Measurements from ENCODE around the gene NPRL2. TPM values are rescaled to one million over a fixed set of nuclear protein-coding genes. Genes with fewer than 3 reads are reported as not detected.
A peak's percentile ranks its signal among the peaks of the same experiment; 100 is the strongest.

The NPRL2 gene
- total and polyA plus RNA-seq, 8 donors: 4.5 to 75.0 (median 23.5) TPM

GRCh38 chr3:50339485-50340146, 11.0 kb downstream of the NPRL2 start:
- 66 to 79% (median 77%) methylated on average over 14 of the region's 14 CpGs for WGBS, 5 donors
- TF ChIP-seq CTCF (IDR thresholded peaks at IDR 0.05): no peak
- TF ChIP-seq EP300 (IDR thresholded peaks at IDR 0.05): no peak
- TF ChIP-seq POLR2AphosphoS5 (IDR thresholded peaks at IDR 0.05): no peak
- TF ChIP-seq POLR2A (IDR thresholded peaks at IDR 0.05): no peak
- DNase-seq: no peak

DNA sequence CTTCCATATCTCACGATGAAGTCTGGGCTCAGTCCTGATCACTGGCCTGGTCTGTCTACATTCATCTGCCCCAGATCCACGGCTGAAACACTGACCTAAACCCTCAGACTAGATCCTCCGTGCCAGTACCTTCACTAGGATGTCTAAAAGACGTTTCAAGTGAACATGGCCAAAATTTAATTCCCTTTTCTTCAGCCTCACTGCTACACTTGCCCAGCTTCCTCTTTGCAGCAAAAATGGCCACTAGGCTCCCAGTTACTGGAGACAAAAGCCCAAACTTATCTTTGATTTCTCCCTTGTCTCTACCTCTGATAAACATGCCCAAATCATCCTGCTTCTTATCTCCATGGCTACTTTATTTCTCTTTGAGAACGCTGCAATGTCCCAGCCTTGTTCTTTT, 11.6 kb downstream of the NPRL2 start:
- intact Hi-C loops (cut with DNase I; ENCODE audit: low total_unique reads): no loop called here
- Histone ChIP-seq H3K4me1 (peaks cover 57 to 75% (median 69%) of the 10 kb centered on the region in 4 donors), H3K36me3 (no peaks in the 10 kb centered on the region), H3K27me3 (no peaks in the 10 kb centered on the region), H3K9me3 (no peaks in the 10 kb centered on the region), H3K27ac (peak overlapping the region; percentile 26 to 99 (median 96)), H3K4me3 (peak overlapping the region in 2 of 4 donors; percentile 63 to 72)
- TF ChIP-seq POLR2A (IDR thresholded peaks at IDR 0.05) (no peak), POLR2AphosphoS5 (IDR thresholded peaks at IDR 0.05) (no peak), CTCF (IDR thresholded peaks at IDR 0.05) (no peak), EP300 (IDR thresholded peaks at IDR 0.05) (no peak)
- no peak for DNase-seq
- 55 to 69% (median 60%) methylated on average over 5 of the region's 5 CpGs for WGBS, 5 donors

More at GRCh38 chr3:50339485-50340146, 11.0 kb downstream of the NPRL2 start:
- Histone ChIP-seq H3K4me3 (peak overlapping the region; percentile 50 to 52 (median 52)), H3K27me3 (no peaks in the 10 kb centered on the region), H3K36me3 (no peaks in the 10 kb centered on the region), H3K27ac (peak overlapping the region in 4 of 5 donors; percentile 96 to 99 (median 96)), H3K9me3 (no peaks in the 10 kb centered on the region), H3K4me1 (peaks cover 50 to 68% (median 63%) of the 10 kb centered on the region in 4 donors)
- intact Hi-C loops (cut with DNase I; ENCODE audit: low total_unique reads): no loop called here

DNA sequence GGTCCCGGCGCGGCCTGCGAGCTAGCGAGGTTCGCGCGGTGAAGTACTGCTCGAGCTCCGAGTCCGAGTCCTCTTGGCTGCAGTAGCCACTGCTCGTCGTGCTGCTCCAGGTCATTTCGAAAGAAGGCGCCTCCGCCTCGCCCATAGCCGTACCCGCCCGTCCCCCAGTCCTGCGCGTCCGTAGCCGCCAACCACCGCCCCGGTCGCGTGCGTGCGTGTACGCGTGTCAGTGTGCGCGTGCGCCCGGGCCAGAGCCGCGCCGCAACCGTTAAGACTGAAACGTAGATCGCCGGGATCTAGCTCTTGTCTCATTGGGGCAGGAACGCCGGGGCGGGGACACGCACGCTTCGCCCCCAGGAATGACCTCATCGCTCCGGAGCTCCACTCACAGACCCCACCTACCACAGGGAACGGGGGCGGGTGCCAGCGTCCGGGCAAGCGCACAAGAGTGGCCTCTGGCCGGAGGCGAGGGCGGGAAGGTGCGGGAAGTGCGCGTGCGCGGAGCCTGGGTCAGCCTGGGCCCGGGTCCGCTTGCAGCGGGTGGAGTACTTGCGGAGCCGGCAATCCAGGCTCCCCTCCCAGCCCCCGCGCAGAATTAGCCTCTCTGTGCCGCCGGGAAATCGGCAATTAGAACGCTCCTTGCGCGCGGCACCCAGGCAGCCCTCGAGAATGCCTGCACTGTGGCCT, 13.3 kb downstream of the NPRL2 start:
- TF ChIP-seq POLR2A (IDR thresholded peaks at IDR 0.05) (peak in 2 of 4 donors; percentile 81 to 89), EP300 (IDR thresholded peaks at IDR 0.05) (peak; percentile 10), POLR2AphosphoS5 (IDR thresholded peaks at IDR 0.05) (peak; percentile 97 to 99 (median 99)), CTCF (IDR thresholded peaks at IDR 0.05) (no peak)
- Histone ChIP-seq H3K4me3 (peak overlapping the region; percentile 63 to 92 (median 68)), H3K27ac (peak overlapping the region; percentile 96 to 99 (median 96)), H3K9me3 (no peaks in the 10 kb centered on the region), H3K36me3 (peaks cover 2 to 12% (median 3%) of the 10 kb centered on the region in 4 donors), H3K27me3 (no peaks in the 10 kb centered on the region), H3K4me1 (peaks cover 66 to 88% (median 80%) of the 10 kb centered on the region in 4 donors)
- 0 to 2% (median 1%) methylated on average over 29 to 79 of the region's 79 CpGs for WGBS, 5 donors
- intact Hi-C loops (cut with DNase I; ENCODE audit: low total_unique reads): no loop called here
- peak; percentile 100 for DNase-seq

GRCh38 chr3:50336452-50337174, 14.0 kb downstream of the NPRL2 start:
- Histone ChIP-seq H3K9me3 (no peaks in the 10 kb centered on the region), H3K4me1 (peaks cover 65 to 88% (median 77%) of the 10 kb centered on the region in 4 donors), H3K36me3 (peaks cover 9 to 19% (median 10%) of the 10 kb centered on the region in 4 donors), H3K27me3 (no peaks in the 10 kb centered on the region), H3K27ac (peak overlapping the region; percentile 96 to 99 (median 96)), H3K4me3 (peak overlapping the region; percentile 63 to 92 (median 68))
- no peak for TF ChIP-seq POLR2AphosphoS5 (IDR thresholded peaks at IDR 0.05)
- no peak for TF ChIP-seq POLR2A (IDR thresholded peaks at IDR 0.05)
- no peak for TF ChIP-seq CTCF (IDR thresholded peaks at IDR 0.05)
- TF ChIP-seq EP300 (IDR thresholded peaks at IDR 0.05): no peak
- intact Hi-C loops (cut with DNase I; ENCODE audit: low total_unique reads): no loop called here
- peak in 1 of 2 donors; percentile 44 for DNase-seq
- 0 to 2% (median 1%) methylated on average over 11 to 31 of the region's 31 CpGs for WGBS, 5 donors
